HEK293 (cell line): ENCODE measurements around the gene TCF20.

Source experiments
- CTCF ChIA-PET: fragments of 350-600 bp; formaldehyde crosslinking; extraction: SDS; loops from one replicate; lab custom pipeline; 2021; ENCODE audit warnings: antibody characterized with exemption; lab: Yijun Ruan, JAX
- POLR2A ChIA-PET: fragments of 300-600 bp; formaldehyde crosslinking; extraction: SDS; loops from one replicate; lab custom pipeline; 2020; ENCODE audit warnings: antibody characterized with exemption, inconsistent platforms; lab: Yijun Ruan, JAX
- H3K27ac ChIP-seq: fragments of 200-500 bp; sonication (Bioruptor generic); 2 replicates; pipeline ENCODE4 v1.5.1; 2014; ENCODE audit warnings: low read depth, low read length, control low read depth, inconsistent platforms; ENCODE audit errors: extremely low read depth
- H3K36me3 ChIP-seq, 2 experiments: fragments of 200-500 bp in 1 of 2; sonication (Bioruptor generic) in 1 of 2; 1 replicate in 1 of 2; 2 replicates in 1 of 2; pipeline ENCODE4 v1.5.1; 2014 to 2017; ENCODE audit warnings: inconsistent platforms in 2 of 2, low read length in 2 of 2; ENCODE audit not compliant: control insufficient read depth in 2 of 2, insufficient read depth in 1 of 2
- H3K4me1 ChIP-seq: fragments of 200-500 bp; sonication (Bioruptor generic); 2 replicates; pipeline ENCODE4 v1.5.1; 2014; ENCODE audit warnings: mild to moderate bottlenecking, low read length, inconsistent platforms; ENCODE audit not compliant: control insufficient read depth, insufficient read depth
- H3K4me3 ChIP-seq: 2 replicates; pipeline ENCODE4 v1.5.1; 2011; ENCODE audit warnings: low read depth, mild to moderate bottlenecking, control low read depth, low read length, moderate library complexity
- H3K9me3 ChIP-seq: fragments of 200-500 bp; sonication (Bioruptor generic); 2 replicates; pipeline ENCODE4 v1.5.1; 2014; ENCODE audit warnings: low read depth, low read length, inconsistent platforms; ENCODE audit not compliant: control insufficient read depth, insufficient read depth
- GLIS1 ChIP-seq: fragments of 450-650 bp; formaldehyde crosslinking; IDR thresholded peaks from 2 replicates; pipeline ENCODE4 v1.5.1; 2016; ENCODE audit warnings: missing biosample characterization, missing genetic modification characterization
- MYNN ChIP-seq: fragments of 450-650 bp; formaldehyde crosslinking; IDR thresholded peaks from 2 replicates; pipeline ENCODE4 v1.5.1; 2016; ENCODE audit warnings: missing biosample characterization, missing genetic modification characterization, borderline replicate concordance
- MZF1 ChIP-seq: fragments of 450-650 bp; formaldehyde crosslinking; IDR thresholded peaks from 2 replicates; pipeline ENCODE4 v1.5.1; 2017; ENCODE audit warnings: missing biosample characterization, missing genetic modification characterization, borderline replicate concordance
- SALL2 ChIP-seq: fragments of 450-650 bp; formaldehyde crosslinking; IDR thresholded peaks from 2 replicates; pipeline ENCODE4 v1.5.0; 2017; ENCODE audit warnings: missing biosample characterization, mild to moderate bottlenecking, missing genetic modification characterization, borderline replicate concordance
- ZBTB8A ChIP-seq: fragments of 450-650 bp; formaldehyde crosslinking; IDR thresholded peaks from 2 replicates; pipeline ENCODE4 v1.5.1; 2016; ENCODE audit warnings: missing biosample characterization, missing genetic modification characterization
- ZNF121 ChIP-seq: fragments of 450-650 bp; formaldehyde crosslinking; IDR thresholded peaks from 2 replicates; pipeline ENCODE4 v1.5.1; 2016; ENCODE audit warnings: missing biosample characterization, missing genetic modification characterization
- ZNF169 ChIP-seq: fragments of 450-650 bp; formaldehyde crosslinking; IDR thresholded peaks from 2 replicates; pipeline ENCODE4 v1.5.1; 2016; ENCODE audit warnings: missing biosample characterization, missing genetic modification characterization
- ZNF24 ChIP-seq: fragments of 450-650 bp; formaldehyde crosslinking; IDR thresholded peaks from 2 replicates; pipeline ENCODE4 v1.5.1; 2016; ENCODE audit warnings: missing biosample characterization, missing genetic modification characterization
- ZNF274 ChIP-seq, 2 experiments: fragments of 200-500 bp in 1 of 2; fragments of 450-650 bp in 1 of 2; sonication (Bioruptor generic) in 1 of 2; formaldehyde crosslinking in 1 of 2; IDR thresholded peaks; 2 replicates each; pipeline versions ENCODE4 v1.5.1 to v1.6.1; 2014 to 2016; ENCODE audit warnings: borderline replicate concordance in 1 of 2, inconsistent platforms in 1 of 2, low read length in 1 of 2, missing biosample characterization in 1 of 2, missing genetic modification characterization in 1 of 2
- ZNF311 ChIP-seq: fragments of 450-650 bp; formaldehyde crosslinking; IDR thresholded peaks from 2 replicates; pipeline ENCODE4 v1.5.1; 2017; ENCODE audit warnings: missing biosample characterization, missing genetic modification characterization, borderline replicate concordance
- ZNF624 ChIP-seq: fragments of 450-650 bp; formaldehyde crosslinking; IDR thresholded peaks from 2 replicates; pipeline ENCODE4 v1.5.1; 2017; ENCODE audit warnings: missing biosample characterization, missing genetic modification characterization
- ZNF626 ChIP-seq: fragments of 450-650 bp; sonication (Bioruptor Pico); formaldehyde crosslinking; IDR thresholded peaks from 2 replicates; pipeline ENCODE4 v1.5.1; 2018; ENCODE audit warnings: missing biosample characterization, missing genetic modification characterization, inconsistent platforms
- TF ChIP-seq, protein P1 (sequence below): fragments of 450-650 bp; formaldehyde crosslinking; IDR thresholded peaks from 2 replicates; pipeline ENCODE4 v1.5.1; 2016; ENCODE audit warnings: missing biosample characterization, missing genetic modification characterization
- TF ChIP-seq, protein P2 (sequence below): fragments of 450-650 bp; formaldehyde crosslinking; IDR thresholded peaks from 2 replicates; pipeline ENCODE4 v1.5.1; 2016; ENCODE audit warnings: missing biosample characterization, missing genetic modification characterization
- TF ChIP-seq, protein P3 (sequence below): fragments of 450-650 bp; formaldehyde crosslinking; IDR thresholded peaks from 2 replicates; pipeline ENCODE4 v1.5.0; 2017; ENCODE audit warnings: missing biosample characterization, missing genetic modification characterization, borderline replicate concordance

TCF20 gene

DNA sequence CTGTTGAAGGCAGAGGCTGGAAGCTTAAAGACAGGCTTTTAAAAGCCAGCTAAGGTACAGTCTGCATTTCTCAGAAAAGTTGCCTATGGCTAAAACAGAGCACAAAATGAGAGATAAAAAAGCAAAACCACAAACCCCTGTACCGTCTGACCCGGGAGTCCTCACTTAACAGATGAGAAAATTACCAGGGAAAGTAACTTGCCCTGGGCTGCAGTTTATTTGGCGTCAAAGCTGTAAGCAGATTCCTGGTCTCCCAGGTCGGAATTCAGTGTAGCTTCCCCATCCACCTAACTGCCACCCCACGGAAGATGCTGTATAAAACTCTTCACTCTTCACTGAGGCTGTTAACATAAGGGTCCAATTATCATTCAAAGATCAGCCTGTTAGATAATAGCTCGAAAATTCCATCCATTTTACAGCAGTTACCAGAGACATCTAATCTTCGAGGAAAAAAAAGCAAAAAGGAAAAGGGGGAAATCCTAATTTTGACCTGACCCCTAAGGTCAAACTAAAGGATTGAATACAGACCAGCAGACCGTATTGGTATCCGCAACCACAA, 1.5 kb downstream of the TCF20 start (continued):
- TF ChIP-seq, protein P1, sequence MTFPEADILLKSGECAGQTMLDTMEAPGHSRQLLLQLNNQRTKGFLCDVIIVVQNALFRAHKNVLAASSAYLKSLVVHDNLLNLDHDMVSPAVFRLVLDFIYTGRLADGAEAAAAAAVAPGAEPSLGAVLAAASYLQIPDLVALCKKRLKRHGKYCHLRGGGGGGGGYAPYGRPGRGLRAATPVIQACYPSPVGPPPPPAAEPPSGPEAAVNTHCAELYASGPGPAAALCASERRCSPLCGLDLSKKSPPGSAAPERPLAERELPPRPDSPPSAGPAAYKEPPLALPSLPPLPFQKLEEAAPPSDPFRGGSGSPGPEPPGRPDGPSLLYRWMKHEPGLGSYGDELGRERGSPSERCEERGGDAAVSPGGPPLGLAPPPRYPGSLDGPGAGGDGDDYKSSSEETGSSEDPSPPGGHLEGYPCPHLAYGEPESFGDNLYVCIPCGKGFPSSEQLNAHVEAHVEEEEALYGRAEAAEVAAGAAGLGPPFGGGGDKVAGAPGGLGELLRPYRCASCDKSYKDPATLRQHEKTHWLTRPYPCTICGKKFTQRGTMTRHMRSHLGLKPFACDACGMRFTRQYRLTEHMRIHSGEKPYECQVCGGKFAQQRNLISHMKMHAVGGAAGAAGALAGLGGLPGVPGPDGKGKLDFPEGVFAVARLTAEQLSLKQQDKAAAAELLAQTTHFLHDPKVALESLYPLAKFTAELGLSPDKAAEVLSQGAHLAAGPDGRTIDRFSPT (tag by site-specific recombination) = no peak
- peak; percentile 29; the same call in 1 of the 2 replicates for TF ChIP-seq GLIS1 (tag by site-specific recombination)
- TF ChIP-seq ZNF626 (tag by site-specific recombination) = no peak
- no peak for TF ChIP-seq MZF1 (tag by site-specific recombination)
- TF ChIP-seq, protein P2, sequence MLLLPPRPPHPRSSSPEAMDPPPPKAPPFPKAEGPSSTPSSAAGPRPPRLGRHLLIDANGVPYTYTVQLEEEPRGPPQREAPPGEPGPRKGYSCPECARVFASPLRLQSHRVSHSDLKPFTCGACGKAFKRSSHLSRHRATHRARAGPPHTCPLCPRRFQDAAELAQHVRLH (tag by site-specific recombination) = no peak
- TF ChIP-seq, all 188 proteins: peak for 5

DNA sequence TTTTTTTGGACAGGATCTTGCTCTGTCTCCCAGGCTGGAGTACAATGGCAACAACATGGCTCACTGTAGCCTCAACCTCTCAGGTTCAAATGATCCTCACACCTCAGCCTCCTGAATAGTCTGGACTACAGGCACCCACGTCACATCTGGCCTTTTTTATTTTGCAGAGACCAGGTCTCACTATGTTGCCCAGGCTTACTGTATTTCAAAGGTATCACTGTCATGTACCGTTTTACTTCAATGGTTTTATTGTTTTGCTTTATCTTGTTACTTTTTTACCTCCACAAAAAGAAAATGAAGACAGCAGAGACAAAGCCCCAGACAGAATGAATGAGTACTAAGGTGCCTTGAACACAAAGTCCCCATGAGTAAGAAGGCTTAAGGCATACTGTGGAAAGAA, 5.1 kb downstream of the TCF20 start:
- POLR2A ChIA-PET = no interaction called here
- Histone ChIP-seq H3K9me3 (no peaks in the 10 kb centered on the region), H3K4me1 (peaks cover 19% of the 10 kb centered on the region), H3K27ac (no peak overlapping the region), H3K36me3 (no peaks in the 10 kb centered on the region; a peak in 1 of 3 replicates), H3K4me3 (no peak overlapping the region)
- TF ChIP-seq, protein P3, sequence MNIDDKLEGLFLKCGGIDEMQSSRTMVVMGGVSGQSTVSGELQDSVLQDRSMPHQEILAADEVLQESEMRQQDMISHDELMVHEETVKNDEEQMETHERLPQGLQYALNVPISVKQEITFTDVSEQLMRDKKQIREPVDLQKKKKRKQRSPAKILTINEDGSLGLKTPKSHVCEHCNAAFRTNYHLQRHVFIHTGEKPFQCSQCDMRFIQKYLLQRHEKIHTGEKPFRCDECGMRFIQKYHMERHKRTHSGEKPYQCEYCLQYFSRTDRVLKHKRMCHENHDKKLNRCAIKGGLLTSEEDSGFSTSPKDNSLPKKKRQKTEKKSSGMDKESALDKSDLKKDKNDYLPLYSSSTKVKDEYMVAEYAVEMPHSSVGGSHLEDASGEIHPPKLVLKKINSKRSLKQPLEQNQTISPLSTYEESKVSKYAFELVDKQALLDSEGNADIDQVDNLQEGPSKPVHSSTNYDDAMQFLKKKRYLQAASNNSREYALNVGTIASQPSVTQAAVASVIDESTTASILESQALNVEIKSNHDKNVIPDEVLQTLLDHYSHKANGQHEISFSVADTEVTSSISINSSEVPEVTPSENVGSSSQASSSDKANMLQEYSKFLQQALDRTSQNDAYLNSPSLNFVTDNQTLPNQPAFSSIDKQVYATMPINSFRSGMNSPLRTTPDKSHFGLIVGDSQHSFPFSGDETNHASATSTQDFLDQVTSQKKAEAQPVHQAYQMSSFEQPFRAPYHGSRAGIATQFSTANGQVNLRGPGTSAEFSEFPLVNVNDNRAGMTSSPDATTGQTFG (tag by site-specific recombination) = no peak
- TF ChIP-seq ZNF121 (tag by site-specific recombination) = peak; percentile 91
- TF ChIP-seq ZNF274 (IDR thresholded peaks at IDR 0.05; ENCODE audit: low read length) = no peak
- no peak for TF ChIP-seq ZNF274 (tag by site-specific recombination; IDR thresholded peaks at IDR 0.05; ENCODE audit: borderline replicate concordance)
- TF ChIP-seq ZBTB8A = no peak
- CTCF ChIA-PET = interaction anchor here (0.6 kb wide), 1 partner anchor 179 kb away, joined by 3 read pairs; no protein-coding TSS in a partner anchor

DNA sequence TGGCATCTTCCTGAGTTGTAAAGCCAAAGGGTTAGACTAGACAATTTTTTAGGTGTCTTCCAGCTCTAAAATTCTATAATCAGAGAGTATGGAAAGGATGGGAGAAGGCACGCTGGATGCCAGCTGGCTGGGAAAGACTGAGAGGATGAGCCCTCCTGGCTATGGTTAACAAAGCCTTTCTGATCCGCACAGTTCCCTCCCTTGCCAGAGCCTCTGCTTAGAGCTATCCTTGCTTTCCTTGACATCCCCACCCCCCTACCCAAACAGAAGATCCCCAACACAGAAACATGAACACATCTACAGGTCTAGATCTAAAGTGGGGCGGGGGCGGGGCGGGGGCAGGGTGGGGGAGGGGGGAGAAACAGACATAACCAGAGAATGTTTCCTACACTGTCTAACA, 6.5 kb downstream of the TCF20 start:
- Histone ChIP-seq H3K9me3 (no peaks in the 10 kb centered on the region), H3K4me1 (peaks cover 22% of the 10 kb centered on the region), H3K27ac (no peak overlapping the region)
- TF ChIP-seq ZNF169 (tag by site-specific recombination) = no peak
- TF ChIP-seq MYNN (tag by site-specific recombination) = no peak
- no peak for TF ChIP-seq ZNF311 (tag by site-specific recombination)
- no peak for TF ChIP-seq SALL2
- no peak for TF ChIP-seq ZNF24 (tag by site-specific recombination)
- no peak for TF ChIP-seq ZNF624
- TF ChIP-seq, all 188 proteins: peak for 0
- Histone ChIP-seq H3K36me3 (no peaks in the 10 kb centered on the region; a peak in 1 of 3 replicates), H3K4me3 (no peak overlapping the region)
- CTCF ChIA-PET = interaction anchor here (0.6 kb wide), 2 partner anchors 14 to 108 kb away, joined by 3 to 8 read pairs; no protein-coding TSS in a partner anchor
- POLR2A ChIA-PET = no interaction called here
